GM19025 (cell line): ENCODE data around the gene FRMD8.

Source experiments
- ATAC-seq: cut with Tn5 transposase; IDR thresholded peaks from one replicate; pipeline ENCODE4 v1.9.1; 2021; ENCODE audit warnings: mild to moderate bottlenecking, low read depth, moderate library complexity; ENCODE audit not compliant: unreplicated experiment

Gene FRMD8, protein sequence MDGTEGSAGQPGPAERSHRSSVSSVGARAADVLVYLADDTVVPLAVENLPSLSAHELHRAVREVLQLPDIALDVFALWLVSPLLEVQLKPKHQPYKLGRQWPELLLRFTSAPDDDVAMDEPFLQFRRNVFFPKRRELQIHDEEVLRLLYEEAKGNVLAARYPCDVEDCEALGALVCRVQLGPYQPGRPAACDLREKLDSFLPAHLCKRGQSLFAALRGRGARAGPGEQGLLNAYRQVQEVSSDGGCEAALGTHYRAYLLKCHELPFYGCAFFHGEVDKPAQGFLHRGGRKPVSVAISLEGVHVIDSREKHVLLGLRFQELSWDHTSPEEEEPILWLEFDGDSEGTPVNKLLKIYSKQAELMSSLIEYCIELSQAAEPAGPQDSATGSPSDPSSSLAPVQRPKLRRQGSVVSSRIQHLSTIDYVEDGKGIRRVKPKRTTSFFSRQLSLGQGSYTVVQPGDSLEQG

DNA sequence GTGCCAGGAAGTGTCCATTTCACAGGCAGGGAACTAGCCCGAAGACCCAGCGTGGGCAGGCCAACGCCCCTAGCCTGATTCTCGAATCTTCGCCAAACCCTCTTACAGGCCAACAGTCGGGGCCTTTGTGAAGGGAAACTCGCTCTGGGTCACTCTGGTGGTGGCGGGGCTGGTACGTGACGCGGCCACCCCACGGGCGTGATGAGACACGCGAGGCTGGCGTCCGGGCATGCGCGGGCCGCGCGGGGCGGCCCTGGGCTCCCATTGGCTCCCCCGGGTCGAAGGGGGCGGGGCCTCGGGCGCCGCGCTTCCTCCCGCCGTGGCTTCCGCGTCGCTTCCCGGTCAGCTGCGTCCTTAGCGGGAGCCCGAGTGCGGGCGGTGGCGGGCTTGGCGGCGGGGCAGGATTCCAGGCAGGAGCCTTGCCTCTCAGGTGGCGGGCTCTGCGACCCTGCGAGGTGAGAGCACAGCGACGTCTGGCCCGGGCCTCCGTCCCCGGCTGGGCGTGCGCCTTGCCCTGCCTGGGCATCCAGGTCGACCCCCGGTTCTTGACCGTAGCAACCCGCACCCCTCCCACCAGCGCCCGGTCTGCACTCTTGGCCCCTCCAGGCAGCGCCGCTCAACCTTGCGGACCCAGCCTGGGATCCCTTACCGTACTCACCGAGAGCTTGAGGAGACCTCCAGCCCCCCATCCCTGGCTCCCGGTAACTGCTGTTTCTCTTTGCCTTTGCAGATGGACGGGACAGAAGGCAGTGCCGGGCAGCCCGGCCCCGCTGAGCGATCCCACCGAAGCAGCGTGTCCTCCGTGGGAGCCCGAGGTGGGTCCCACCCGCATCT lies at the start of gene FRMD8:
Gene FRMD8, plus strand, starts transcription at position 331 of the 834 bp plus-strand sequence. Its CDS starts 400 bp downstream, at position 731.
- ATAC-seq: peak; percentile 39

GRCh38 chr11:65338676-65339075 lies 47.8 kb upstream of the FRMD8 start:
- no peak for ATAC-seq

- ATAC-seq: no peak
These were observed 46.2 kb upstream of the FRMD8 start for GRCh38 chr11:65340226-65340625.

- ATAC-seq: no peak
These were observed 44.6 kb upstream of the FRMD8 start for GRCh38 chr11:65341856-65342255.

- ATAC-seq: no peak
These were observed 34.9 kb upstream of the FRMD8 start for GRCh38 chr11:65351511-65351910.

DNA sequence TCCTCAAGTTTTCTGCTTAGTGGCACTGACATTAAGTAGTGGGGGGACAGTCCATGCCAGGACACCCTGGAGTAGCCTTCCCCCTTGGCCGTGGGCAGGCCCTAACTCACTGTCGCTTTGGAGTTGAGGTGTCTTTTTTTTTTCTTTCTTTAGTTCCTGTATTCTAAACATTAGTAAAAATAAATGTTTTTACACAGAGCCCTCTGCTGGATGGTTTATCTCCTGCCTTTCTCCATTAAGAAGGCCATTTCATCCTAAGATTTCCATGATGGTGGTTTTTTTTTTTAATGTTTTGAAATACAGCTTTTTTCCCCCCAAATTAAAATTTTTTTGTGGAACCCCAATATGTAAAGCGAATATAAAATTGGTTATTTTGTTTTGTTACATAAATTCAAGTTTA lies 33.7 kb upstream of the FRMD8 start:
- ATAC-seq: no peak

GRCh38 chr11:65353376-65353775 lies 33.1 kb upstream of the FRMD8 start:
- ATAC-seq: no peak

GRCh38 chr11:65353900-65354264 lies 32.6 kb upstream of the FRMD8 start:
- no peak for ATAC-seq

DNA sequence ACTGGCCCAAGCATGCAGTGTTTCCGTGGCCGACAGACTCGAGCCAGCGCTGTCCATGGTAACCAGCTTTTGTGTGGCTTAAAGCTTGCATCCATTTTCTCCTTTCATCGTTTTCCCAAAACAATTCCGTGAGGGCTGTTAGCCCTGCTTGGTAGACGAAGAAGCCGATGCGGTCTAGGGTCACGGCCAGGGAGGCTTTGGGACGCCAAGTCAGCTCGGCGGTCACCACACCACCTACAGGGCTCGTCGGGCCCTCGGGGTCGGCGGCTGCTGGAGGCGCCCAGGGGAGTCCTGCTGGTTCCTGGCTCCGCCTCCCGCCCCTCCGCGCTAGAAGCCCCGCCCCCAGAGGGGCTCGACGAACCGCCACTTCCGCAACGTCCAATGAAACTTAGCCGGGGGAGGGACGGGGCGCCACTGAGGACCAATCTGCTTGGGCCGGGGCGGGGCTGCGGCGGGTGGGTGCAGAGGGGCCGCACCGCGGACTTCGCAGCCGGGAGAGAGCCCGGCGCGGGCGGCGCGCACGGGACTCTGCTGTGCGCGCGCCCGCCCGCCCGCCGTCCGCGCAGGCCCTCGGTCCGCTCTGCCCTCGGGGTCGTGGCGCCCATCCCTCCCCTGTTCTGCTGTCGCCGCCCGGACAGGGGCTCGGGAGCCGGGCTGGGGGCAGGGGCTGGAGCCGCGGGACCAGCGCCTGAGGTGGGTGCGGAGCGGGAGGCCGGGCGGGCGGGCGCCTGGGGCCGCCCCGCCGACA lies 32.0 kb upstream of the FRMD8 start, which contains the start of gene TIGD3:
Gene TIGD3, plus strand, starts transcription at position 487 of the 748 bp plus-strand sequence. CDS start 1,058 bp downstream, outside the sequence.
- peak; percentile 89 for ATAC-seq

GRCh38 chr11:65355013-65355775 lies 31.2 kb upstream of the FRMD8 start:
- peak; percentile 37 for ATAC-seq

DNA sequence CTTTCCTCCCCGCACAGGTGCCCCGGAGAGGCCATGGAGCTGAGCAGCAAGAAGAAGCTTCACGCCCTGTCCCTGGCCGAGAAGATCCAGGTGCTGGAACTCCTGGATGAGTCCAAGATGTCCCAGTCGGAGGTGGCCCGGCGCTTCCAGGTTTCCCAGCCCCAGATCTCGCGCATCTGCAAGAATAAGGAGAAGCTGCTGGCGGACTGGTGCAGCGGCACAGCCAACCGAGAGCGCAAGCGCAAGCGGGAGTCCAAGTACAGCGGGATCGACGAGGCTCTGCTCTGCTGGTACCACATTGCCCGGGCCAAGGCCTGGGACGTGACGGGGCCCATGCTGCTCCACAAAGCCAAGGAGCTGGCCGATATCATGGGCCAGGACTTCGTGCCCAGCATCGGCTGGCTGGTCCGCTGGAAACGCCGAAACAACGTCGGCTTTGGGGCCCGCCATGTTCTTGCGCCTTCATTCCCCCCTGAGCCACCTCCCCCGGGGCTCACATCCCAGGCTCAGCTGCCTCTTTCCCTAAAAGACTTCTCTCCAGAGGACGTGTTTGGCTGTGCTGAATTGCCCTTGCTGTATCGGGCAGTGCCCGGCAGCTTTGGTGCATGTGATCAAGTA lies 30.6 kb upstream of the FRMD8 start:
- ATAC-seq: no peak

- no peak for ATAC-seq
These were observed 30.0 kb upstream of the FRMD8 start for GRCh38 chr11:65356394-65356972.

DNA sequence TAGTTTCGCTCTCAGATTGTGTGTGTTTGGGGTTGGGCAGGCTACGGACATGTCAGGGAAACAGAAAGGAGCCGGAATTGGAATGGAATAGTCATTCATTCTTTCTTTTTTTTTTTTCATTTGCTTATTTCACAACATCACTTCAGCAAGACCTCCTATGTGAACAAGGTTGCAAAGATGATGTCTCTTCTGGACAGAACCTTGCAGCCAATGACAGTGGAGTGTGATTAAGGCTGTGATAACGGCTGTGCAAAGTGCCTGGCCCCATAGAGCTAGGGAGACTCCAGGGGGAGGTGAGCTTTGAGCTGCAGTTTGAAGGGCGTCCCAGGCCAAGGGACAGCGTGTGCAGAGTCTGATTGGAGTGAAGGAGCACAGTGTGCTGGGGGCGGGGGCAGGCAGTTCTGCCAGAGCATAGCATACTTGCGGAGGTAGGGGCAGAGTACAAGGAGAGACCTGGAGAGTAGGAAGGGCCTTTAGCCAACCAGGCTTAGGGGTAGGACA lies 28.5 kb upstream of the FRMD8 start:
- no peak for ATAC-seq

DNA sequence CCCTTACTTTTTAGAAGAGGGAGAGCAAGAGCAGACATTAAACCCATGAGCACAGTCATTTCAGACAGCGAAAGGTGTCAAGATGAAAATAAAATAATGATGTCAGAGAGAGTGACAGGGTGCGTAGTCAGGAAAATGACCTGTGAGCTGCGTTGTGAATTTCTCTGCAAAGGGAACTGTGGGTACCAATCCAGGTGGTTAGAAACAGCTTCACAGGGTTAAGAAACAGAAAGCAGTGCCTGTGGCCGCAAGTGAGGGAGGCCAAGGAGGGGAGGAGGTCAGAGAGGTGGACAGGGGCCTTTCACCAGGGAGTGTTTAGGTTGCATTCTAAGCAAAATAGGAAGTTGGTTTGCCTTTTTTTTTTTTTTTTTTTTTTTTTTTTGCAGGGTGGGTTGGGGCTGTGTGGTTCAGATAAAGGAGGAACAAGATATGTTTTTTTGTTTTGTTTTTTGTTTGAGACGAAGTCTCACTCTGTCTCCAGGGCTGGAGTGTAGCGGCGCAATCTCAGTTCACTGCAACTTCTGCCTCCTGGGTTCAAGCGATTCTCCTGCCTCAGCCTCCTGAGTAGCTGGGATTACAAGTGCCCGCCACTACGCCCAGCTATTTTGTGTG lies 24.0 kb upstream of the FRMD8 start:
- ATAC-seq: no peak

DNA sequence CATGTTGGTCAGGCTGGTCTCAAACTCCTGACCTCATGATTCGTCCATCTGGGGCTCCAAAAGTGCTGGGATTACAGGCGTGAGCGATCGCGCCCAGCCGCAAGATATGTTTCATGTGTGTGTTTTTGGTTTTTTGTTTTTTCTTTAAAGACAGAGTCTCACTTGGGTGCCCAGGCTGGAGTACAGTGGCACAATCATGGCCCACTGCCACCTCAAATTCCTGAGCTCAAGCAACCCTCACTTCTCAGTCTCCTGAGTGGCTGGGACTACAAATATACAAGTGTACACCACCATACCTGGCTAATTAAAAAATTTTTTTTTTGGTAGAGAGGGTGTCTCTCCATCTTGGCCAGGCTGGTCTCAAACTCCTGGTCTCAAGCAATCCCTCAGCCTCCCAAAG lies 23.5 kb upstream of the FRMD8 start:
- ATAC-seq: no peak

DNA sequence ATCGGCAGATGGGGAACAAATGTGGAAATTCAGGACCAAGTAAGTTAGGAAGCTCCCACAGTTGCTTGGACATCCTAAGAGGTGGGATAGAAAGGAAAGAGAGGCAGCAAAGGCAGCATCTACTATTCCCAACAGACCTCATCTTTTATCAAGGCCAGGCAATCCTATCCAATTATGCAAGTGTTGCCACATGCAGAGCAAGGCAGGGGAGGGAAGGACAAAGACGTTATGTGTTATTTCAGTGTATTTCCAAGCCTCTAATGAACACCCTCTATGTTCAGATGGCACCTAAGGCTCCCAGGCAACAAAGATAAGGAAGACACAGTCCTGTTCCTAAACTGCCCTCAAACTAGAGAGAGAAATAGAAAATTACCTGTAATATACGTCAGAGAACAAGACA lies 22.7 kb upstream of the FRMD8 start:
- no peak for ATAC-seq

DNA sequence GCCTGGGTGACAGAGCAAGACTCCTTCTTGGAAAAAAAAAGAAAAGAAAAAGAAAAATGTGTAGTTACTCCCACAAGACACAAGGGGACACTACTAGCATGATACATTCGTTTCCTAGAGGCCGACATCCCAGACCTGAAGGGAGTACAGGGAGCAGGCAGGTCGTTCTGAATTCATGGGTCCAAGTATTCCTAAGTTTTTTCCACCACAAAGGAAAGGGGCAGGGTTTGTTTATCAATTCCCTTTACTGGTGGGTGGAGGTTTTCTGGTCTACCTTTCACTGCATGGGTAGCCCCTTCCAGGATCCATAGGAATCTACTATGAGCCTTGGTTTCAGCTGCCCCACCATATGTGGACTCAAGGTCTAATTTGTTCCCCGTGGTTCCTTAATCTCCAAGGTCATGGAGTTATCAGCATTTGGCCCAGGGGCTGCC lies 20.1 kb upstream of the FRMD8 start:
- ATAC-seq: no peak

GRCh38 chr11:65370659-65371049 lies 15.8 kb upstream of the FRMD8 start:
- ATAC-seq: no peak
